HepG2 (cell line): ENCODE data around the gene SS18L1. TPM values are rescaled to one million over a fixed set of nuclear protein-coding genes. Genes with fewer than 3 reads are reported as not detected.
A peak's percentile ranks its signal among the peaks of the same experiment; 100 is the strongest.

ENCODE experiments used
- ATF7 ChIP-seq, 2 experiments: fragments of 450-650 bp in 1 of 2; sonication (generic) in 1 of 2; formaldehyde crosslinking in 1 of 2; IDR thresholded peaks; 2 replicates each; pipeline versions ENCODE4 v1.4.0 to v1.6.1; 2016 to 2020; ENCODE audit warnings: antibody characterized with exemption in 1 of 2, mild to moderate bottlenecking in 1 of 2, missing genetic modification reagents in 1 of 2
- CBX2 ChIP-seq, 2 experiments: fragments of 200-600 bp in 1 of 2; sonication (generic); formaldehyde crosslinking in 1 of 2; IDR thresholded peaks; 2 replicates each; pipeline versions ENCODE4 v1.7.0 to v1.8.1; 2018 to 2022; ENCODE audit warnings: low read depth in 2 of 2, low read length in 1 of 2, mild to moderate bottlenecking in 1 of 2, missing genetic modification reagents in 1 of 2
- CCAR2 ChIP-seq: fragments of 200-400 bp; formaldehyde crosslinking; optimal IDR thresholded peaks from 2 replicates; pipeline ENCODE3; 2018; ENCODE audit warnings: low read depth, mild to moderate bottlenecking, low read length, moderate library complexity
- CENPT ChIP-seq: sonication (generic); formaldehyde crosslinking; IDR thresholded peaks from 2 replicates; pipeline ENCODE4 v1.8.0; 2022; ENCODE audit warnings: low read depth, mild to moderate bottlenecking, moderate library complexity, missing genetic modification reagents
- DR1 ChIP-seq: sonication (generic); formaldehyde crosslinking; IDR thresholded peaks from 2 replicates; pipeline ENCODE4 v1.8.0; 2021; ENCODE audit warnings: mild to moderate bottlenecking, missing genetic modification reagents, inconsistent platforms
- EP300 ChIP-seq, 3 experiments: sonication (generic) in 1 of 3; formaldehyde crosslinking in 1 of 3; IDR thresholded peaks; 2 replicates each; pipeline versions ENCODE4 v1.5.1 to v1.6.1; 2011 to 2020; ENCODE audit warnings: low read depth in 2 of 3, low read length in 2 of 3, borderline replicate concordance in 1 of 3, improper control_type of control experiment in 1 of 3, mild to moderate bottlenecking in 1 of 3, missing genetic modification reagents in 1 of 3, moderate library complexity in 1 of 3
- HDAC1 ChIP-seq: sonication (generic); formaldehyde crosslinking; IDR thresholded peaks from 2 replicates; pipeline ENCODE4 v1.5.1; 2020; ENCODE audit warnings: mild to moderate bottlenecking, missing genetic modification reagents
- HHEX ChIP-seq: IDR thresholded peaks from 2 replicates; pipeline ENCODE4 v1.6.1; 2016; ENCODE audit warnings: control low read depth
- HNF4A ChIP-seq: sonication (generic); formaldehyde crosslinking; IDR thresholded peaks from 2 replicates; pipeline ENCODE4 v1.4.0; 2020; ENCODE audit warnings: missing genetic modification reagents
- HNF4G ChIP-seq, 2 experiments: sonication (generic) in 1 of 2; formaldehyde crosslinking in 1 of 2; IDR thresholded peaks; 2 replicates each; pipeline versions ENCODE4 v1.4.0 to v1.6.1; 2011 to 2020; ENCODE audit warnings: borderline replicate concordance in 2 of 2, low read depth in 2 of 2, mild to moderate bottlenecking in 2 of 2, low read length in 1 of 2, missing genetic modification reagents in 1 of 2, moderate library complexity in 1 of 2
- KDM2A ChIP-seq: sonication (generic); formaldehyde crosslinking; IDR thresholded peaks from 2 replicates; pipeline ENCODE4 v1.4.0; 2020; ENCODE audit warnings: low read depth, missing genetic modification reagents, borderline replicate concordance
- NRL ChIP-seq: sonication (generic); formaldehyde crosslinking; IDR thresholded peaks from 2 replicates; pipeline ENCODE4 v1.5.0; 2020; ENCODE audit warnings: missing genetic modification reagents, mild to moderate bottlenecking, moderate library complexity, borderline replicate concordance
- PAXIP1 ChIP-seq: sonication (generic); formaldehyde crosslinking; conservative IDR thresholded peaks from 2 replicates; pipeline ENCODE4 v1.4.0; 2020; ENCODE audit warnings: mild to moderate bottlenecking, missing genetic modification reagents, moderate library complexity
- POLR2A ChIP-seq, 2 experiments: IDR thresholded peaks; 2 replicates each; pipeline ENCODE4 v1.6.1; 2011; ENCODE audit warnings: low read depth in 2 of 2, low read length in 2 of 2, mild to moderate bottlenecking in 1 of 2, moderate library complexity in 1 of 2; ENCODE audit not compliant: insufficient read depth in 1 of 2
- RFXAP ChIP-seq: sonication (generic); formaldehyde crosslinking; IDR thresholded peaks from 2 replicates; pipeline ENCODE4 v1.4.0; 2020; ENCODE audit warnings: missing genetic modification reagents, borderline replicate concordance
- THAP7 ChIP-seq: sonication (generic); formaldehyde crosslinking; IDR thresholded peaks from 2 replicates; pipeline ENCODE4 v1.8.1; 2023; ENCODE audit warnings: mild to moderate bottlenecking, missing genetic modification reagents
- ZNF691 ChIP-seq: sonication (generic); formaldehyde crosslinking; IDR thresholded peaks from 2 replicates; pipeline ENCODE4 v1.4.0; 2020; ENCODE audit warnings: missing genetic modification reagents, low read depth, mild to moderate bottlenecking, borderline replicate concordance
- polyA plus RNA-seq, 8 experiments: library from polyadenylated mRNA; depleted of rRNA in 3 of 8; stranded (reverse) in 7 of 8; unstranded in 1 of 8; fragments of >200 nt; fragmentation: Illumina TruSeq in 4 of 8; extraction: Trizol in 4 of 8; gene quantifications; 2 replicates each; pipeline versions ENCODE4 v1.2.1 to v1.2.3, GENCODE V29; 2011 to 2016; ENCODE audit warnings: low read depth in 4 of 8, missing spikeins in 1 of 8, mixed read lengths in 1 of 8; ENCODE audit not compliant: insufficient read depth in 1 of 8
- total RNA-seq, 5 experiments: library from RNA; depleted of rRNA; stranded (reverse); fragments of >200 nt; fragmentation: Illumina TruSeq; extraction: Trizol; gene quantifications; 2 replicates each; pipeline ENCODE4 v1.2.3, GENCODE V29; 2016; ENCODE audit warnings: low read depth in 1 of 5

The SS18L1 gene
- total and polyA plus RNA-seq, 2 of the 13 experiments (the other 11 are each of a cell fraction or from before 2014, with no cell fraction given), result 17.8 to 27.6 TPM

GRCh38 chr20:62149532-62150309, 6.2 kb downstream of the SS18L1 start (continued):
- TF ChIP-seq CBX2 (IDR thresholded peaks at IDR 0.05; ENCODE audit: low read depth, low read length) (no peak), CBX2 (CRISPR knock-in tag; IDR thresholded peaks at IDR 0.05; ENCODE audit: low read depth) (no peak), HNF4G (IDR thresholded peaks at IDR 0.05; ENCODE audit: borderline replicate concordance, low read depth, low read length) (peak; percentile 43; the same call in 1 of the 2 replicates), HNF4G (CRISPR knock-in tag; IDR thresholded peaks at IDR 0.05; ENCODE audit: borderline replicate concordance, low read depth) (no peak), HHEX (CRISPR knock-in tag) (0 out of 2 replicates have a peak, but pooled peaks have one; percentile 19), DR1 (CRISPR knock-in tag) (no peak), ZNF691 (CRISPR knock-in tag) (0 out of 2 replicates have a peak, but pooled peaks have one; percentile 45), ATF7 (IDR thresholded peaks at IDR 0.05) (no peak), ATF7 (CRISPR knock-in tag; IDR thresholded peaks at IDR 0.05) (0 out of 2 replicates have a peak, but pooled peaks have one; percentile 35), NRL (CRISPR knock-in tag) (peak; percentile 47; the same call in 1 of the 2 replicates), CENPT (CRISPR knock-in tag) (no peak), RFXAP (CRISPR knock-in tag) (0 out of 2 replicates have a peak, but pooled peaks have one; percentile 23), KDM2A (CRISPR knock-in tag) (peak; percentile 27; the same call in 1 of the 2 replicates), EP300 (IDR thresholded peaks at IDR 0.05; ENCODE audit: low read depth in 2 of 2, low read length in 2 of 2) (peak in 1 of 2 experiments; percentile 36; a peak in 1 of 4 replicates), EP300 (CRISPR knock-in tag; IDR thresholded peaks at IDR 0.05; ENCODE audit: borderline replicate concordance) (no peak), POLR2A (IDR thresholded peaks at IDR 0.05; ENCODE audit: insufficient read depth in 1 of 2, low read depth in 2 of 2, low read length in 2 of 2) (peak in 1 of 2 experiments; percentile 48; a peak in 1 of 4 replicates), HDAC1 (CRISPR knock-in tag) (0 out of 2 replicates have a peak, but pooled peaks have one; percentile 54), PAXIP1 (CRISPR knock-in tag) (peak; percentile 63), CCAR2 (no peak), THAP7 (CRISPR knock-in tag) (0 out of 2 replicates have a peak, but pooled peaks have one; percentile 62), HNF4A (CRISPR knock-in tag) (peak; percentile 69)
